GM10847 (cell line): ENCODE measurements around the gene SIRT5.

ENCODE experiments used
- POLR2A ChIP-seq: IDR thresholded peaks from 2 replicates; pipeline ENCODE4 v1.6.1; 2011; ENCODE audit not compliant: insufficient read length; ENCODE audit errors: extremely low read depth

SIRT5 gene

GRCh38 chr6:13574571-13575376 is at the start of gene SIRT5:
Gene SIRT5, plus strand, starts transcription at chr6:13574601. Its CDS starts 9,510 bp downstream, at chr6:13584111.
- TF ChIP-seq POLR2A: peak; percentile 48

GRCh38 chr6:13524801-13525508 is 49.4 kb upstream of the SIRT5 start:
- no peak for TF ChIP-seq POLR2A

GRCh38 chr6:13526357-13526726 is 48.1 kb upstream of the SIRT5 start:
- no peak for TF ChIP-seq POLR2A

GRCh38 chr6:13526727-13527670 is 47.4 kb upstream of the SIRT5 start:
- no peak for TF ChIP-seq POLR2A

GRCh38 chr6:13527671-13528056 is 46.7 kb upstream of the SIRT5 start:
- TF ChIP-seq POLR2A: no peak

- no peak for TF ChIP-seq POLR2A
Measured at GRCh38 chr6:13528232-13528631, 46.2 kb upstream of the SIRT5 start.

GRCh38 chr6:13528777-13529343 is 45.5 kb upstream of the SIRT5 start:
- no peak for TF ChIP-seq POLR2A

- TF ChIP-seq POLR2A: no peak
Measured at GRCh38 chr6:13531956-13532355, 42.4 kb upstream of the SIRT5 start.

GRCh38 chr6:13534536-13534935 is 39.9 kb upstream of the SIRT5 start:
- no peak for TF ChIP-seq POLR2A

GRCh38 chr6:13535306-13535705 is 39.1 kb upstream of the SIRT5 start:
- TF ChIP-seq POLR2A: no peak

GRCh38 chr6:13536796-13537526 is 37.4 kb upstream of the SIRT5 start:
- TF ChIP-seq POLR2A: no peak

- no peak for TF ChIP-seq POLR2A
Measured at GRCh38 chr6:13537527-13537897, 36.9 kb upstream of the SIRT5 start.

- TF ChIP-seq POLR2A: no peak
Measured at GRCh38 chr6:13538084-13538483, 36.3 kb upstream of the SIRT5 start.

GRCh38 chr6:13538600-13538999 is 35.8 kb upstream of the SIRT5 start:
- TF ChIP-seq POLR2A: no peak

GRCh38 chr6:13539572-13539971 is 34.8 kb upstream of the SIRT5 start:
- TF ChIP-seq POLR2A: no peak

- no peak for TF ChIP-seq POLR2A
Measured at GRCh38 chr6:13541496-13541895, 32.9 kb upstream of the SIRT5 start.
